H1 (cell line): ENCODE data around the gene RNF135.

ENCODE experiments used
- ATF2 ChIP-seq: IDR thresholded peaks from 2 replicates; pipeline ENCODE4 v1.6.1; 2012; ENCODE audit warnings: low read length, inconsistent platforms
- CREB1 ChIP-seq: IDR thresholded peaks from 2 replicates; pipeline ENCODE4 v1.6.1; 2012; ENCODE audit warnings: inconsistent platforms
- GABPA ChIP-seq: IDR thresholded peaks from 2 replicates; pipeline ENCODE4 v1.6.1; 2011; ENCODE audit warnings: mild to moderate bottlenecking, low read length, moderate library complexity, borderline replicate concordance; ENCODE audit not compliant: insufficient read depth
- JUND ChIP-seq: IDR thresholded peaks from 2 replicates; pipeline ENCODE4 v1.6.1; 2011; ENCODE audit warnings: mild to moderate bottlenecking, improper control_type of control experiment, low read length
- POLR2A ChIP-seq, 2 experiments: IDR thresholded peaks; 1 replicate in 1 of 2; 2 replicates in 1 of 2; pipeline ENCODE4 v1.6.1; 2011; ENCODE audit warnings: low read depth in 2 of 2, low read length in 2 of 2, mild to moderate bottlenecking in 2 of 2; ENCODE audit errors: control extremely low read depth in 1 of 2
- RBBP5 ChIP-seq: IDR thresholded peaks from 2 replicates; pipeline ENCODE4 v1.7.1; 2012; ENCODE audit warnings: low read depth, mild to moderate bottlenecking, inconsistent platforms, low read length, moderate library complexity, borderline replicate concordance
- SIN3A ChIP-seq, 2 experiments: IDR thresholded peaks in 1 of 2; conservative IDR thresholded peaks in 1 of 2; 2 replicates each; pipeline ENCODE4 v1.6.1; 2011 to 2012; ENCODE audit warnings: low read length in 2 of 2, improper control_type of control experiment in 1 of 2, low read depth in 1 of 2, mild to moderate bottlenecking in 1 of 2
- TAF7 ChIP-seq: optimal IDR thresholded peaks from 2 replicates; pipeline ENCODE3; 2011; ENCODE audit warnings: low read depth, mild to moderate bottlenecking, inconsistent platforms, low read length, moderate library complexity, borderline replicate concordance
- TF ChIP-seq, protein P1 (sequence below), 3 experiments: IDR thresholded peaks; 1 replicate in 2 of 3; 2 replicates in 1 of 3; pipeline versions ENCODE4 v1.5.1 to v1.6.1; 2011; ENCODE audit warnings: low read length in 3 of 3, mild to moderate bottlenecking in 3 of 3, inconsistent platforms in 2 of 3, low read depth in 1 of 3, moderate library complexity in 1 of 3; ENCODE audit not compliant: insufficient read depth in 1 of 3; ENCODE audit errors: control extremely low read depth in 1 of 3

GRCh38 chr17:30921544-30922196 lies 49.2 kb upstream of the RNF135 start, which contains the start of gene ADAP2:
- TF ChIP-seq POLR2A (IDR thresholded peaks at IDR 0.05; ENCODE audit: control extremely low read depth in 1 of 2, low read depth in 2 of 2, low read length in 2 of 2) (no peak), TAF7 (no peak), RBBP5 (no peak; the same call in 1 of the 2 replicates), ATF2 (no peak), GABPA (no peak), JUND (no peak), CREB1 (no peak), SIN3A (conservative IDR thresholded peaks at IDR 0.05 in 1 of 2, IDR thresholded peaks at IDR 0.05 in 1 of 2; ENCODE audit: low read depth in 1 of 2, low read length in 2 of 2) (no peak)
- TF ChIP-seq, protein P1, sequence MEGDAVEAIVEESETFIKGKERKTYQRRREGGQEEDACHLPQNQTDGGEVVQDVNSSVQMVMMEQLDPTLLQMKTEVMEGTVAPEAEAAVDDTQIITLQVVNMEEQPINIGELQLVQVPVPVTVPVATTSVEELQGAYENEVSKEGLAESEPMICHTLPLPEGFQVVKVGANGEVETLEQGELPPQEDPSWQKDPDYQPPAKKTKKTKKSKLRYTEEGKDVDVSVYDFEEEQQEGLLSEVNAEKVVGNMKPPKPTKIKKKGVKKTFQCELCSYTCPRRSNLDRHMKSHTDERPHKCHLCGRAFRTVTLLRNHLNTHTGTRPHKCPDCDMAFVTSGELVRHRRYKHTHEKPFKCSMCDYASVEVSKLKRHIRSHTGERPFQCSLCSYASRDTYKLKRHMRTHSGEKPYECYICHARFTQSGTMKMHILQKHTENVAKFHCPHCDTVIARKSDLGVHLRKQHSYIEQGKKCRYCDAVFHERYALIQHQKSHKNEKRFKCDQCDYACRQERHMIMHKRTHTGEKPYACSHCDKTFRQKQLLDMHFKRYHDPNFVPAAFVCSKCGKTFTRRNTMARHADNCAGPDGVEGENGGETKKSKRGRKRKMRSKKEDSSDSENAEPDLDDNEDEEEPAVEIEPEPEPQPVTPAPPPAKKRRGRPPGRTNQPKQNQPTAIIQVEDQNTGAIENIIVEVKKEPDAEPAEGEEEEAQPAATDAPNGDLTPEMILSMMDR (IDR thresholded peaks at IDR 0.05; ENCODE audit: control extremely low read depth in 1 of 3, insufficient read depth in 1 of 3, low read depth in 1 of 3, low read length in 3 of 3), result no peak
